HEK293 (cell line): ENCODE measurements around the gene NAV3.

Source experiments
- CTCF ChIA-PET: fragments of 350-600 bp; formaldehyde crosslinking; extraction: SDS; loops from one replicate; lab custom pipeline; 2021; ENCODE audit warnings: antibody characterized with exemption; lab: Yijun Ruan, JAX
- POLR2A ChIA-PET: fragments of 300-600 bp; formaldehyde crosslinking; extraction: SDS; loops from one replicate; lab custom pipeline; 2020; ENCODE audit warnings: antibody characterized with exemption, inconsistent platforms; lab: Yijun Ruan, JAX
- H3K27ac ChIP-seq: fragments of 200-500 bp; sonication (Bioruptor generic); 2 replicates; pipeline ENCODE4 v1.5.1; 2014; ENCODE audit warnings: low read depth, low read length, control low read depth, inconsistent platforms; ENCODE audit errors: extremely low read depth
- H3K36me3 ChIP-seq, 2 experiments: fragments of 200-500 bp in 1 of 2; sonication (Bioruptor generic) in 1 of 2; 1 replicate in 1 of 2; 2 replicates in 1 of 2; pipeline ENCODE4 v1.5.1; 2014 to 2017; ENCODE audit warnings: inconsistent platforms in 2 of 2, low read length in 2 of 2; ENCODE audit not compliant: control insufficient read depth in 2 of 2, insufficient read depth in 1 of 2
- H3K4me1 ChIP-seq: fragments of 200-500 bp; sonication (Bioruptor generic); 2 replicates; pipeline ENCODE4 v1.5.1; 2014; ENCODE audit warnings: mild to moderate bottlenecking, low read length, inconsistent platforms; ENCODE audit not compliant: control insufficient read depth, insufficient read depth
- H3K4me3 ChIP-seq: 2 replicates; pipeline ENCODE4 v1.5.1; 2011; ENCODE audit warnings: low read depth, mild to moderate bottlenecking, control low read depth, low read length, moderate library complexity
- H3K9me3 ChIP-seq: fragments of 200-500 bp; sonication (Bioruptor generic); 2 replicates; pipeline ENCODE4 v1.5.1; 2014; ENCODE audit warnings: low read depth, low read length, inconsistent platforms; ENCODE audit not compliant: control insufficient read depth, insufficient read depth
- CTCF ChIP-seq: fragments of 450-650 bp; formaldehyde crosslinking; IDR thresholded peaks from 2 replicates; pipeline ENCODE4 v1.5.1; 2016; ENCODE audit warnings: missing biosample characterization, missing genetic modification characterization
- INSM2 ChIP-seq: fragments of 450-650 bp; formaldehyde crosslinking; IDR thresholded peaks from 2 replicates; pipeline ENCODE4 v1.5.1; 2016; ENCODE audit warnings: missing biosample characterization, missing genetic modification characterization
- KLF17 ChIP-seq: fragments of 450-650 bp; formaldehyde crosslinking; IDR thresholded peaks from 2 replicates; pipeline ENCODE4 v1.5.1; 2016; ENCODE audit warnings: missing biosample characterization, missing genetic modification characterization
- ZBTB7A ChIP-seq: fragments of 450-650 bp; formaldehyde crosslinking; IDR thresholded peaks from 2 replicates; pipeline ENCODE4 v1.5.1; 2016; ENCODE audit warnings: low read depth, missing biosample characterization, missing genetic modification characterization
- ZNF112 ChIP-seq: fragments of 450-650 bp; formaldehyde crosslinking; IDR thresholded peaks from 2 replicates; pipeline ENCODE4 v1.5.0; 2017; ENCODE audit warnings: missing biosample characterization, missing genetic modification characterization
- ZNF121 ChIP-seq: fragments of 450-650 bp; formaldehyde crosslinking; IDR thresholded peaks from 2 replicates; pipeline ENCODE4 v1.5.1; 2016; ENCODE audit warnings: missing biosample characterization, missing genetic modification characterization
- ZNF146 ChIP-seq: fragments of 450-650 bp; formaldehyde crosslinking; IDR thresholded peaks from 2 replicates; pipeline ENCODE4 v1.5.1; 2016; ENCODE audit warnings: missing biosample characterization, missing genetic modification characterization
- ZNF19 ChIP-seq: fragments of 450-650 bp; formaldehyde crosslinking; IDR thresholded peaks from 2 replicates; pipeline ENCODE4; 2016; ENCODE audit warnings: missing biosample characterization, missing genetic modification characterization, low read depth
- ZNF280D ChIP-seq: fragments of 450-650 bp; formaldehyde crosslinking; IDR thresholded peaks from 2 replicates; pipeline ENCODE4 v1.5.1; 2016; ENCODE audit warnings: missing biosample characterization, missing genetic modification characterization
- ZNF311 ChIP-seq: fragments of 450-650 bp; formaldehyde crosslinking; IDR thresholded peaks from 2 replicates; pipeline ENCODE4 v1.5.1; 2017; ENCODE audit warnings: missing biosample characterization, missing genetic modification characterization, borderline replicate concordance
- ZNF350 ChIP-seq: fragments of 450-650 bp; formaldehyde crosslinking; IDR thresholded peaks from 2 replicates; pipeline ENCODE4 v1.5.0; 2017; ENCODE audit warnings: missing biosample characterization, mild to moderate bottlenecking, missing genetic modification characterization
- ZNF433 ChIP-seq: fragments of 450-650 bp; formaldehyde crosslinking; IDR thresholded peaks from 2 replicates; pipeline ENCODE4 v1.5.1; 2016; ENCODE audit warnings: missing biosample characterization, missing genetic modification characterization, low read depth
- ZNF654 ChIP-seq: fragments of 450-650 bp; formaldehyde crosslinking; IDR thresholded peaks from 2 replicates; pipeline ENCODE4 v1.5.1; 2016; ENCODE audit warnings: low read depth, missing biosample characterization, missing genetic modification characterization
- ZNF670 ChIP-seq: fragments of 450-650 bp; formaldehyde crosslinking; IDR thresholded peaks from 2 replicates; pipeline ENCODE4 v1.5.1; 2016; ENCODE audit warnings: missing biosample characterization, missing genetic modification characterization, low read depth
- TF ChIP-seq, protein P1 (sequence below): fragments of 450-650 bp; formaldehyde crosslinking; IDR thresholded peaks from 2 replicates; pipeline ENCODE4 v1.5.1; 2016; ENCODE audit warnings: missing biosample characterization, missing genetic modification characterization, low read depth
- TF ChIP-seq, protein P2 (sequence below): fragments of 450-650 bp; formaldehyde crosslinking; IDR thresholded peaks from 2 replicates; pipeline ENCODE4 v1.5.1; 2016; ENCODE audit warnings: missing biosample characterization, missing genetic modification characterization

The NAV3 gene

GRCh38 chr12:78177298-78177697 is 346.6 kb downstream of the NAV3 start (continued):
- no peak for TF ChIP-seq ZBTB7A (tag by site-specific recombination)
- TF ChIP-seq, all 188 proteins: peak for 0

- POLR2A ChIA-PET, result no interaction called here
- H3K4me1 ChIP-seq, result no peaks in the 10 kb centered on the region
- H3K27ac ChIP-seq, result no peak overlapping the region
- no peaks in the 10 kb centered on the region for H3K9me3 ChIP-seq
- TF ChIP-seq, protein P1, sequence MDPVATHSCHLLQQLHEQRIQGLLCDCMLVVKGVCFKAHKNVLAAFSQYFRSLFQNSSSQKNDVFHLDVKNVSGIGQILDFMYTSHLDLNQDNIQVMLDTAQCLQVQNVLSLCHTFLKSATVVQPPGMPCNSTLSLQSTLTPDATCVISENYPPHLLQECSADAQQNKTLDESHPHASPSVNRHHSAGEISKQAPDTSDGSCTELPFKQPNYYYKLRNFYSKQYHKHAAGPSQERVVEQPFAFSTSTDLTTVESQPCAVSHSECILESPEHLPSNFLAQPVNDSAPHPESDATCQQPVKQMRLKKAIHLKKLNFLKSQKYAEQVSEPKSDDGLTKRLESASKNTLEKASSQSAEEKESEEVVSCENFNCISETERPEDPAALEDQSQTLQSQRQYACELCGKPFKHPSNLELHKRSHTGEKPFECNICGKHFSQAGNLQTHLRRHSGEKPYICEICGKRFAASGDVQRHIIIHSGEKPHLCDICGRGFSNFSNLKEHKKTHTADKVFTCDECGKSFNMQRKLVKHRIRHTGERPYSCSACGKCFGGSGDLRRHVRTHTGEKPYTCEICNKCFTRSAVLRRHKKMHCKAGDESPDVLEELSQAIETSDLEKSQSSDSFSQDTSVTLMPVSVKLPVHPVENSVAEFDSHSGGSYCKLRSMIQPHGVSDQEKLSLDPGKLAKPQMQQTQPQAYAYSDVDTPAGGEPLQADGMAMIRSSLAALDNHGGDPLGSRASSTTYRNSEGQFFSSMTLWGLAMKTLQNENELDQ (tag by site-specific recombination), result no peak
- TF ChIP-seq ZNF433, result no peak
- CTCF ChIA-PET, result interaction anchor here (0.6 kb wide), 1 partner anchor 1052 kb away, joined by 3 read pairs; no protein-coding TSS in a partner anchor
- H3K36me3 ChIP-seq, result no peaks in the 10 kb centered on the region
- H3K4me3 ChIP-seq, result no peak overlapping the region
These were observed 348.7 kb downstream of the NAV3 start for GRCh38 chr12:78179346-78179745.

DNA sequence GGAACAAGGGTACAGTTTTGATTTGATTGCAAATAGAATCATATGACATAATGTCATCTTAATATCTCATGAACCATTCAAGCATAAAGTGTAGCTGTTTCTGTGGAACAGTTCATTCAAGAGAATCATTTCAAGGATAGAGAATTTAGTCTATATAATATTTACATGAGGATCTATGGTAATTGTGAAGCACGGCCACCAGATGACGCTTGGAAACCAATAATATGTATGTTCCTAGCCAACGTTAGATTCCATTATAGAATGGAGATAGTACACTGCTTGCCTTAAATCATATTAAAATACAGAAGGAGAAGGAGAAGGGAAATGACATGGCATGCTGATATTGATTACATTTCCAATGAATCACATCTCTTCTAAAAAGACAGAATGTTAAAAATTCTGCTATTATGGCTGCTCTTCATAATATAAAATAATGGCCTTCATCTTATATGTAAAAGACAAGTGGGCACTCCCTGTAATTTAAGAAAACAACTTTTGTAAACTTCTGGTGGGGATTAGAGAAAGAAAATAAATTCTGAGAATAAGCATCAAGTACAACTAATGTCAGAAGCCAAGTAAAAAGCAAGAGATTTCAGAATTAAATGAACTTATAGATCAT is 351.0 kb downstream of the NAV3 start:
- POLR2A ChIA-PET, result no interaction called here
- no peaks in the 10 kb centered on the region for H3K4me1 ChIP-seq
- TF ChIP-seq ZNF654 (tag by site-specific recombination) (peak; percentile 62), ZNF350 (tag by site-specific recombination) (no peak), CTCF (tag by site-specific recombination) (peak; percentile 32; the same call in 1 of the 2 replicates)
- TF ChIP-seq, all 188 proteins: peak for 2
- no peak overlapping the region for H3K27ac ChIP-seq
- H3K9me3 ChIP-seq, result no peaks in the 10 kb centered on the region
- no peak overlapping the region for H3K4me3 ChIP-seq
- CTCF ChIA-PET, result interaction anchor here (1.1 kb wide), 1 partner anchor 46 kb away, joined by 4 read pairs; no protein-coding TSS in a partner anchor
- H3K36me3 ChIP-seq, result no peaks in the 10 kb centered on the region

- ChIA-PET POLR2A (no interaction called here), CTCF (no interaction called here)
- no peaks in the 10 kb centered on the region for H3K4me1 ChIP-seq
- no peak overlapping the region for H3K4me3 ChIP-seq
- H3K27ac ChIP-seq, result no peak overlapping the region
- no peaks in the 10 kb centered on the region for H3K36me3 ChIP-seq
- no peaks in the 10 kb centered on the region for H3K9me3 ChIP-seq
- no peak for TF ChIP-seq INSM2 (tag by site-specific recombination)
- TF ChIP-seq ZNF670 (tag by site-specific recombination), result no peak
- TF ChIP-seq ZNF311 (tag by site-specific recombination), result no peak
- TF ChIP-seq ZNF19 (tag by site-specific recombination), result no peak
- TF ChIP-seq KLF17 (tag by site-specific recombination), result no peak
- TF ChIP-seq ZNF146, result no peak
- TF ChIP-seq, protein P2, sequence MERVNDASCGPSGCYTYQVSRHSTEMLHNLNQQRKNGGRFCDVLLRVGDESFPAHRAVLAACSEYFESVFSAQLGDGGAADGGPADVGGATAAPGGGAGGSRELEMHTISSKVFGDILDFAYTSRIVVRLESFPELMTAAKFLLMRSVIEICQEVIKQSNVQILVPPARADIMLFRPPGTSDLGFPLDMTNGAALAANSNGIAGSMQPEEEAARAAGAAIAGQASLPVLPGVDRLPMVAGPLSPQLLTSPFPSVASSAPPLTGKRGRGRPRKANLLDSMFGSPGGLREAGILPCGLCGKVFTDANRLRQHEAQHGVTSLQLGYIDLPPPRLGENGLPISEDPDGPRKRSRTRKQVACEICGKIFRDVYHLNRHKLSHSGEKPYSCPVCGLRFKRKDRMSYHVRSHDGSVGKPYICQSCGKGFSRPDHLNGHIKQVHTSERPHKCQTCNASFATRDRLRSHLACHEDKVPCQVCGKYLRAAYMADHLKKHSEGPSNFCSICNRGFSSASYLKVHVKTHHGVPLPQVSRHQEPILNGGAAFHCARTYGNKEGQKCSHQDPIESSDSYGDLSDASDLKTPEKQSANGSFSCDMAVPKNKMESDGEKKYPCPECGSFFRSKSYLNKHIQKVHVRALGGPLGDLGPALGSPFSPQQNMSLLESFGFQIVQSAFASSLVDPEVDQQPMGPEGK, result no peak
- TF ChIP-seq ZNF280D (tag by site-specific recombination), result no peak
- no peak for TF ChIP-seq ZNF112
- no peak for TF ChIP-seq ZNF121 (tag by site-specific recombination)
These were observed 353.1 kb downstream of the NAV3 start for GRCh38 chr12:78183824-78184223.
